T-helper 22 cell (primary cell): ENCODE results near the gene FAM114A2.
"Not testable (repeated sequence)": the region's sequence is repeated elsewhere in the genome, so short reads cannot be mapped to it uniquely, and the experiment has no call there.

Experiments
- DNase-seq: peaks from one replicate; pipeline ENCODE4 v3.0.0-alpha.2; 2020; ENCODE audit warnings: low read depth

Gene FAM114A2

DNA sequence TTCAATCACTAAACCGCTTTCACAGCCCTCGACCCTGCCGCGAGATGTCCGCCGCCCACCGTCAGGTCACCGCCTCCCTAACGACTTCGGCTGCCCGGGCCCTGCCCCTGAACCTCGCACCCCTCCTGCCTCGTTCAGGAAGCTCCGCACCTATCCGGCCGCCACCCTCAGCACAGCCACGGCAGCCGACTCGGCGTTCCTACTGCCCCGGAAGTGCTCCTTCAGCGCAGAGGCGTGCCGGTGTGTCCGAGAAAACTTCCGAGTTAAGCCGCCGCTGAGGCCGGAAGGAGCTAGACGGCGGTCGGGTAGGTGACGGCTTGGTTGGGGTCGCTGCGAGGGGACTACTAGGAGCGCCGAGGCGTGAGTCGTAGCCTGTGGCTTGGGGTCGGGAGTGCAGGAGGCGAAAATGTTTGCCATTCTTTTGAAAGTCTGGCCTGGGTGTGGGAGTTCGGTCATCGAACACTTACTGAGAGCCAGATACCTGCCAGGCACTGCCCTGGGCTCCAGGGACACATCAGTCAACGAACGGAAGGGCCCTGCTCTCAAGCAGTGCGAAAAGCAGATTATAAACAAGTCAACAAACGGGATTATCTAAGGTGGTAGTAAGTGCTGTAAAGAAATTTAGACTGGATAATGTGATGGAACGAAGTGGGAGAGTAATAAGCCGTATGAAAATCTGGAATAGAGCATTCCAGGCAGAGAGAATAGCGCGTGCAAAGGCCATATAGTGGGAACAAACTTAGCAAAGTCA lies at the start of gene FAM114A2, which contains the start of gene MFAP3:
FAM114A2 (minus strand) TSS at position 204 of the 751 bp plus-strand sequence. CDS start 3,957 bp downstream, outside the sequence.
MFAP3 (plus strand) TSS at position 261 of the 751 bp plus-strand sequence. CDS start 10,756 bp downstream, outside the sequence.
- peak; percentile 80 for DNase-seq

- DNase-seq: no peak
These were observed 48.5 kb upstream of the FAM114A2 start for GRCh38 chr5:154087260-154087659.

GRCh38 chr5:154086641-154087040 lies 47.9 kb upstream of the FAM114A2 start:
- no peak for DNase-seq

DNA sequence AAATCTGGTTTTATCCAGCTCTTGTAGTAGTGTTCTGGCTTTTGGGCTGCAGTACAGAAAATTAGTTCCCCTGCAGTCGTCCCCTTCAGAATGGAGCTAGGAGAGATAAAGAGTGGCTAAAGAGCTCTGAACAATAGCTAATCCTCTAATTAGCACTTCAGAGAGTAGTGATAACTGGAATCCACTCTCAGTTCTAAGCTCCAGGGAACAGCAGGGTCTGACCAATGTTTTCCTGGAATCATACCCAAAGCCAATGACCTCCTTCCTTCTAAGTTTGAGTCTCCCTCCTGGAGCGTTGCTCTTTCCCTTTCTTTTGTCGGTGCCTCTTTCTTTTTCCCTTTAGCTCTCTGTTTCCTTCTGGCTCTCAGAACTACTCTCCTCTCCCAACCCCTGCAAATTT lies 47.4 kb upstream of the FAM114A2 start:
- no peak for DNase-seq

DNA sequence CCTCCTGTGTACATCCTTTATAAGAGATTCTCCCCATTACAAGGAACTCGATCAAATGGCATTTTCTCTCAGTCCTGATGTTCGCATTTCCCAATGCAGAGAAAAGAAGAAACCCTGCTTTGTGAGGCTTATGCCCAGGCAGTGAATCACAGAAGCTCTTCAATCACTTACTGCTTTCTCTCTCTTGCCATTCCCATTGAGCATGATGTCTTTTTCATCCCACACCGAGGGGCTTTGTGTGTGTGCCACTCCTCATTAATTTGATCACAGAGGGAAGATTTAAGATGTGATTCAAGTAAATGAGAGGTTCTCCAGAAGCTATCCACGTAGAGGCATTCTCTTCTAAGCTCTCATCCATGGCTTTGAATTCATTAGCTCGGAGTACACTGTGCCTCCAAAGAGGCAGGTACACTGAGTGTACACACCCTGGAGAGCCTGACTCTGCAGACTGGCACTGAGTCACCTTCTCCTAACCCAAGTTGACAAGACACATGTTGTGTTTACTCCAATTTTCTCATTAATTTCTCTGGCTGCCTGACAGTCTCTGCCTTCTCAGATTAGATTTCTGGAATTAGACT lies 45.4 kb upstream of the FAM114A2 start:
- no peak for DNase-seq

- DNase-seq: no peak
These were observed 42.5 kb upstream of the FAM114A2 start for GRCh38 chr5:154081246-154081645.

DNA sequence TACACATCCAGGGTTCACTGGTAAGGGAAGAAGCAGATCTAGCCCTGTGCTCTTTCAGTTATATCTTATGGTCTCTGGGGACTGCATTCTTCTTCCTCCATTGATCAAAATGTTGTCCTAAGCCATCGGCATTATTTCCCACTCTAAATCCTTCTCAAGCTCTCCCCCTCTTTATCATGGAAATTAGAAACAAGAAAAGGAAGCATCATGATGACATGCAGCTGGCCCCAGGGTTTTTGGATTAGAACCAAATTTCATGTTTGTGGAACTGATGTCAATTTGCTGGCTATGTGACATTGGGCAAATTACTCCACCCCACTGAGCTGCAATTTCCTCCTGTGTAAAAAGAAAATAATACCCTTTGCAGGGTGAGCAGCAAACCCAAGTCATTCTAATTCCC lies 39.6 kb upstream of the FAM114A2 start:
- DNase-seq: no peak

GRCh38 chr5:154077696-154078095 lies 39.0 kb upstream of the FAM114A2 start:
- no peak for DNase-seq

DNA sequence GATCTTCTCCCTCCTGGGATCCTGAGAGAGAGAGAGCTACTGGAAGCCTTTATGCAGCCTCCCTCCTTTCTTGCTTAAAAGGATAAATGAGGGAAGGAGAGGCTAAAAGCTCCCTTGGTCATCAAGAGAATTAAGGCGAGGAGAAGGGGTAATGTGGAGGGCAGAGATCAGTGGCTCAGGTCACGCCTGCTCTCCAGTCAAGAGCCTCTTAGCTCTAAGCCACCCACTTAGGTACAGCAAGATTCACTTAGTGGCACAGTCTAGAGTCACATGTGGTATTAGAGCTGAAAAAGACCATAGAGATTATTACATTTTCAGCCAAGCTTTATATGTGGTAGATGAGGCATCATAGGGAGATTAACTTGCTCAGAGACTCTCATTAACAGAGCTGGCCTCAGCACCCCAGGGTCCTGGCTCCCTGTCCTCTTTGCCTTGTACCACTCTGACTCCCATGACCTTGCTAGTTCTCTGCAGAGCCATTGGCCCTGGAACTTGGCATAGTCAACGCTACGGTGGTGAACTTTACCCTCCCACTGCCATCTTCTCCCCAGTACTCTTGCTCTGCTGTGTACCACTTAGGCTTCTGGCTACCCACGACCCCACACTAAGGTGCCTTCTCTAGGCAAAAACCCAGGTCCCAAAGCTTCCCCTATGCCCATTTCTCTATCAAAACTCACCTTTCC lies 37.7 kb upstream of the FAM114A2 start:
- DNase-seq: no peak

- DNase-seq: peak; percentile 52
These were observed 33.9 kb upstream of the FAM114A2 start for GRCh38 chr5:154072414-154073171.

DNA sequence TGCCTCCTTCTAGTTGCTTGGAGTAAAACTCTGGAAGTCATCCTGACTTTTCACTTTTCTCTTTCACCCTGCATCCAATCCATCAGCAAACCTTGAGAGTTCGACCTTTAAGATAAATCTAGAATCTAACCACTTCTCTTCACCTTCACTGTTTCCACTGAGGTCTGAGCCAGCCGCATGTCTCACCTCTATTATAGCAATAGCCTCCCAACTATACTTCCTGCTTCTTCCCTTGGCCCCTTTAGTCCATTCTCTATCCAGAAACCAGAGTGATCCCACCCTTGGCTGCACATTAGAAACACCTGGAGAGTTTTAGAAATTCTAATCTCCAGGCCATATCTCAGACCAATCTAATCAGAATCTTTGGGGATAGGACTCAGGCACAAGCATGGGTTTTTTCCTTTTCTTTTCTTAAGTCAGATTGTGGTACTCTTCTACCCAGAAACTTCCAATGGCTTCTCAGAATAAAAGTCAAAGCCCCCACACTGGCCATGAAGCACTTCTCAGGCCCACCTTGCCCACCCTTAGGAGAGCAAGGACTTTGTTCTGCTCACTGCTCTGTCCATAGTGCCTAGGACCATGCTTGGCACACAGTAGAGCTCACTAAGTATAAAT lies 33.2 kb upstream of the FAM114A2 start:
- no peak for DNase-seq

DNA sequence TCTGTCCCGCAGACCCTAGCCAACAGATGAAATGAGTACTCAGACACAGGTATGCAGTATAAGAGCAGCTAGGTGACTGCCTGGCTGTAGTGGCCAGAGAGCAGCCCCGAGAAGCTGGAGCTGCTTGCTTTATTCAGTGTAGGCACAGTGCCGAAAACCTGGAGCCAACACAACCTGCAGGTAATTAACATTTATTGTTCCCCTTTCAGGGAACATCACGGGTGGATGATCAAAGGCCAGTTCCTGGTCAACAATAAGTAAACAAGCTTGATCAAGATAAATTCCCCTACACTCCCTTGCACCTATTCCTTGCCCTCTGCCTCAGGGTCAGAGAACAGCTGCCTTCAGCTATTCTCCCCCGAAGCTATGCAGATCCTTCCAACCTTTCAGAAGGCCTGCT lies 31.1 kb upstream of the FAM114A2 start:
- DNase-seq: not testable (repeated sequence)

DNA sequence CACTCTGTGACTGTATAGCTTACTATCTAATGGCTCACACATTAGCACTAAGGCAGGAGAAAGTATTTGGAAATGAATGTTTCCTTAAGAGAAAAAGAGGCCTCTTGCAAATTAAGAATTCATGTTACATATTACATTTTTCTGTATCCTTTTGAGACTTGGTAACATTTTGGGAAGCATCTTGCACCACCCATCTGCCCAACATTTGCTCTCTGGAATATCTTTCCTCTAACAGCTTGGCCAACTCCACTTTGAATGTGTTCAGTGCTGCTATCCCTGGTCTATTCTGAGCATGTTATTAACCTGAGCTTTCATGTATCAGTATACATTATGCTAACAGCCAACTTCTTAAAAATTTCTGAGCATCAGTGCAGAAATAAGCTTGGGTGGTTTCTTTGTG lies 27.3 kb upstream of the FAM114A2 start:
- DNase-seq: no peak

DNA sequence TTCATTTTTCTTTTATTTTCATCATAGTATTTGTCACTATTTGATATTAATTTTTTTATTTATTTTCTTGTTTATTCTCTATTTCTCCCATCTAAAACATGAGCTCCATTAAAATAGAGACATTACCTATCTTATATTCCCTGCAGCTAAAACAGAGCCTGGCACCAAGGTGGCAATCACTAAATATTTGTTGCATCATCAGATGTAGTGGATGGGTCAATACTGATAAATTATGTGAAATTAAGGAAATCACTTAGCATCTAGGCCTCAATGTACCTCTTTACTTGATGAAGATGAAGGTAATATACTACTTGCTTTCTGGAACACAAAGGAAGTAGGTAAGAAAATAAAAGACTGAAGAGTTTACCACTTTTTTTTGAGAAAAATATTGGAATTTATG lies 24.7 kb upstream of the FAM114A2 start:
- no peak for DNase-seq

- DNase-seq: no peak
These were observed 21.9 kb upstream of the FAM114A2 start for GRCh38 chr5:154060606-154061005.

- DNase-seq: no peak
These were observed 20.9 kb upstream of the FAM114A2 start for GRCh38 chr5:154059583-154059982.

GRCh38 chr5:154059039-154059430 lies 20.3 kb upstream of the FAM114A2 start:
- DNase-seq: no peak

DNA sequence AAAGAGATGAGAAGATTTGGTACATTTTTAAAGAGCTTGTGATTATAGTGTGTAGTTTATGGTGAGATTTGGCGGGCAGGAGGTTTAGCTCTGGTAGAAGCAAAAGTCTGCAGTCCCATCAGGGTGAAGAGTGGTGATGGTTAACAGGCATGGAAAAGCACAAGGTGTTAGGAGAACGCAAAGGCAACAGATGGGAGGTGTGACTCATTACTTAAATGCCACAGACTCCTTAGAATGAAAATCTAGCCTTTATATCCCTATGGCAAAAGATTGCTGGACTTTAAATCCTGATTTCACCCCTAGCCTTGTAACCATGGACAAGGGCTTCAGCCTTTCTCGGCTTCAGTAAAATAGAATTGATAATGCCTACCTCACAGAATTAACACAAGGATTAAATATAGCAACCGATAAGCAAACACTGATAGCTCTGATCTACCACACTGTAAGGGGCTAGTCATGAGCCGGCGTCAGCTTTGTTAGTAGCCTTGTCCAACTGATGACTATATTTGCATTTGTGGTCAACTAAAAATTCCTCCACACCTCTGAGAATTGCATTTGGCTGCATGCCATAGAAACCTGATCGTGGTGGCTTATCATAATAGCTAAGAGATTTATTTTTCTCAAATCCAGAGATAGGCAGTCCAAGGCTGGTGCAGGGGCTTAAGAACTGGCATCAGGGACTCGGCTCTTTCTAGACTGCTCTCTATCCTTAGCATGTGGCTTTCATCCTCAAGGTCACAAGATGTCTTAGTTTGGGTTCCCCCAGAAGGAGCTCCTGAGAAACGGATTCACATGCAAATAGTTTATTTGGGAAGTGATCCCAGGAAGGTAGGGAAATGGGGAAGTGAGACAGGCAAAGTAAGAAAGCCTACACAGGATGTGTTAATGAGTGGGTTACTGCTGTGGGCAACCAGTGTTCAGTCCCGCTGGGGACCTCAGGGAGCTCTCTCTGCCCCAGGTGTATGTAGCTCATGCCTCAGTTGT lies 19.6 kb upstream of the FAM114A2 start:
- no peak for DNase-seq

- DNase-seq: no peak
These were observed 16.5 kb upstream of the FAM114A2 start for GRCh38 chr5:154055201-154055600.

- no peak for DNase-seq
These were observed 14.8 kb upstream of the FAM114A2 start for GRCh38 chr5:154053468-154053867.

DNA sequence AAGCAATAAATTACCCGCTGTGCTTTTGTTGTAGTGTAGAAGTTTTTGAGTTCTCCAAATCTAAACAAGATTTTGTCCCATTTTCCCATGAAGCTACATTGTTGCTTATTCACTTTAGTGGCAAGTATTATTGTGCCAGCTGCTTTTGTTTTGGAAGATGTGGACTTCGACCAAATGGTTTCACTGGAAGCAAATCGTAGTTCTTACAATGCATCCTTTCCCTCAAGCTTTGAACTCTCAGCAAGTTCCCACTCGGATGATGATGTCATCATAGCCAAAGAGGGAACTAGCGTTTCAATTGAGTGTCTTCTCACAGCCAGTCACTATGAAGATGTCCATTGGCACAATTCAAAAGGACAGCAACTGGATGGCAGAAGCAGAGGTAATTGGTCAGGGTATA lies 10.9 kb upstream of the FAM114A2 start:
- no peak for DNase-seq
